GM21786 (cell line): Measurements from ENCODE around the gene TTK.
A peak's percentile ranks its signal among the peaks of the same experiment; 100 is the strongest.
"Not testable (repeated sequence)": the region's sequence is repeated elsewhere in the genome, so short reads cannot be mapped to it uniquely, and the experiment has no call there.

Source experiments
- ATAC-seq: cut with Tn5 transposase; IDR thresholded peaks from one replicate; pipeline ENCODE4 v1.9.1; 2021; ENCODE audit not compliant: unreplicated experiment

The TTK gene

GRCh38 chr6:80021131-80021530 is 16.7 kb downstream of the TTK start:
- no peak for ATAC-seq

- ATAC-seq: no peak
These were observed 17.1 kb downstream of the TTK start for GRCh38 chr6:80021591-80021990.

- ATAC-seq: no peak
These were observed 18.4 kb downstream of the TTK start for GRCh38 chr6:80022803-80023202.

GRCh38 chr6:80028589-80028988 is 24.1 kb downstream of the TTK start:
- ATAC-seq: no peak

GRCh38 chr6:80029470-80029869 is 25.0 kb downstream of the TTK start:
- peak; percentile 89 for ATAC-seq

GRCh38 chr6:80048220-80048619 is 43.8 kb downstream of the TTK start:
- not testable (repeated sequence) for ATAC-seq

GRCh38 chr6:80060774-80061173 is 56.3 kb downstream of the TTK start:
- no peak for ATAC-seq

- not testable (repeated sequence) for ATAC-seq
These were observed 63.7 kb downstream of the TTK start for GRCh38 chr6:80068146-80068545.

GRCh38 chr6:80070431-80070830 is 66.0 kb downstream of the TTK start:
- ATAC-seq: not testable (repeated sequence)

- no peak for ATAC-seq
These were observed 72.6 kb downstream of the TTK start for GRCh38 chr6:80077067-80077466.

- ATAC-seq: no peak
These were observed 84.2 kb downstream of the TTK start for GRCh38 chr6:80088637-80089036.

- ATAC-seq: no peak
These were observed 87.1 kb downstream of the TTK start for GRCh38 chr6:80091506-80091905.
